Mucosa of descending colon (tissue), 3 donors: ENCODE data around the gene FZR1. TPM values are rescaled to one million over a fixed set of nuclear protein-coding genes. Genes with fewer than 3 reads are reported as not detected.

Experiments used
- ATAC-seq: fragments of 200-7000 bp; cut with Tn5 transposase; one replicate; pipeline ENCODE4 v1.9.1; 2020; ENCODE audit warnings: mild to moderate bottlenecking, moderate library complexity
- DNase-seq, 3 donors: peaks; one replicate each; pipeline ENCODE4 v3.0.0-alpha.2; 2020
- H3K36me3 ChIP-seq: fragments of 200-600 bp; one replicate; pipeline ENCODE4 v1.8.0; 2021; ENCODE audit warnings: low read depth, mild to moderate bottlenecking
- H3K4me1 ChIP-seq: fragments of 200-600 bp; one replicate; pipeline ENCODE4 v1.8.0; 2021; ENCODE audit warnings: low read depth, mild to moderate bottlenecking
- H3K4me3 ChIP-seq: fragments of 200-600 bp; one replicate; pipeline ENCODE4 v1.8.0; 2021; ENCODE audit warnings: mild to moderate bottlenecking
- H3K9me3 ChIP-seq: fragments of 200-600 bp; one replicate; pipeline ENCODE4 v1.8.0; 2021; ENCODE audit warnings: mild to moderate bottlenecking
- intact Hi-C, 2 donors: fragments of 100-400 bp; cut with DNase I in 1 of 2; cut with micrococcal nuclease in 1 of 2; formaldehyde crosslinking; loops; one replicate each; pipeline versions ENCODE4 v1.11.0 to v1.11.1; 2022; cut with DNase I, micrococcal nuclease
- total RNA-seq, 3 donors: library from RNA; stranded (reverse); fragmentation: NEBNext Ultra II Directional in 2 of 3; extraction: Animal tissue kit (Norgen Biotek cat#: 25700) in 2 of 3; gene quantifications; one replicate each; pipeline versions ENCODE4 v1.2.1 to v1.2.4, GENCODE V29; 2021 to 2023
- TF ChIP-seq, protein P1 (sequence below): fragments of 200-600 bp; IDR thresholded peaks from one replicate; pipeline ENCODE4 v1.8.0; 2022; ENCODE audit warnings: antibody characterized with exemption, mild to moderate bottlenecking
- donor health status: DM: no; HTN: no; CAD: no; lungs with moderate emphysema.
- donor health status: DM: no; HTN: no; CAD: no.
- donor health status: DM: no; HTN: yes; CAD: no.

Gene FZR1
- total RNA-seq, 3 donors from 2014 or later, result 35.9 to 59.6 (median 46.4) TPM

GRCh38 chr19:3476830-3477229 lies 29.3 kb upstream of the FZR1 start:
- H3K4me3 ChIP-seq, result no peak overlapping the region
- H3K4me1 ChIP-seq, result peaks cover 15% of the 10 kb centered on the region
- no peaks in the 10 kb centered on the region for H3K36me3 ChIP-seq
- no peaks in the 10 kb centered on the region for H3K9me3 ChIP-seq
- TF ChIP-seq, protein P1, sequence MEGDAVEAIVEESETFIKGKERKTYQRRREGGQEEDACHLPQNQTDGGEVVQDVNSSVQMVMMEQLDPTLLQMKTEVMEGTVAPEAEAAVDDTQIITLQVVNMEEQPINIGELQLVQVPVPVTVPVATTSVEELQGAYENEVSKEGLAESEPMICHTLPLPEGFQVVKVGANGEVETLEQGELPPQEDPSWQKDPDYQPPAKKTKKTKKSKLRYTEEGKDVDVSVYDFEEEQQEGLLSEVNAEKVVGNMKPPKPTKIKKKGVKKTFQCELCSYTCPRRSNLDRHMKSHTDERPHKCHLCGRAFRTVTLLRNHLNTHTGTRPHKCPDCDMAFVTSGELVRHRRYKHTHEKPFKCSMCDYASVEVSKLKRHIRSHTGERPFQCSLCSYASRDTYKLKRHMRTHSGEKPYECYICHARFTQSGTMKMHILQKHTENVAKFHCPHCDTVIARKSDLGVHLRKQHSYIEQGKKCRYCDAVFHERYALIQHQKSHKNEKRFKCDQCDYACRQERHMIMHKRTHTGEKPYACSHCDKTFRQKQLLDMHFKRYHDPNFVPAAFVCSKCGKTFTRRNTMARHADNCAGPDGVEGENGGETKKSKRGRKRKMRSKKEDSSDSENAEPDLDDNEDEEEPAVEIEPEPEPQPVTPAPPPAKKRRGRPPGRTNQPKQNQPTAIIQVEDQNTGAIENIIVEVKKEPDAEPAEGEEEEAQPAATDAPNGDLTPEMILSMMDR, result no peak
- DNase-seq (no peak), ATAC-seq (no peak)
- intact Hi-C loops, result no loop called here

- intact Hi-C loops, result no loop called here
- Histone ChIP-seq H3K9me3 (no peaks in the 10 kb centered on the region), H3K4me3 (no peak overlapping the region), H3K36me3 (no peaks in the 10 kb centered on the region), H3K4me1 (peaks cover 15% of the 10 kb centered on the region)
- TF ChIP-seq, protein P1, result no peak
- no peak for ATAC-seq
- no peak for DNase-seq
Measured at GRCh38 chr19:3477506-3477905, 28.6 kb upstream of the FZR1 start.

DNA sequence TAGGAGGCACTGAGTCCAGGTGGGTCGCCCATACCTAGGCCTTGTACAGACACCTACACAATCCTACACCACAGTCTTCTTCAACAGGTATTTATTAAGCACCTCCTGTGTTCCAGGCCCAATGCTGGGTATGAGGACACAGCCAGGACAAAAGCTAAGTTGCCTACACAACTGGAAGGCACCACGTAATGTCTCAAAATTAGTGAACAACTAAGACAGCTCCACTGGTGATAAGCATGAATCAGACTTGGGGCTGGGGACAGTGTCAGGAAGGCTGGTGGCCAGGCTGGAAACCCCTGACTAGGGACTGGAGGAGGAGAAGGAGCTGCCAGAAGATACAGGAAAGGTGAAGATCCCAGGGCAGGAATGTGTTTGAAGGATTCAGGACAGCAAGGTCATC lies 28.2 kb upstream of the FZR1 start:
- Histone ChIP-seq H3K9me3 (no peaks in the 10 kb centered on the region), H3K4me1 (peaks cover 15% of the 10 kb centered on the region), H3K4me3 (no peak overlapping the region), H3K36me3 (no peaks in the 10 kb centered on the region)
- no peak for DNase-seq
- ATAC-seq, result no peak
- intact Hi-C loops, result no loop called here
- TF ChIP-seq, protein P1, result no peak

DNA sequence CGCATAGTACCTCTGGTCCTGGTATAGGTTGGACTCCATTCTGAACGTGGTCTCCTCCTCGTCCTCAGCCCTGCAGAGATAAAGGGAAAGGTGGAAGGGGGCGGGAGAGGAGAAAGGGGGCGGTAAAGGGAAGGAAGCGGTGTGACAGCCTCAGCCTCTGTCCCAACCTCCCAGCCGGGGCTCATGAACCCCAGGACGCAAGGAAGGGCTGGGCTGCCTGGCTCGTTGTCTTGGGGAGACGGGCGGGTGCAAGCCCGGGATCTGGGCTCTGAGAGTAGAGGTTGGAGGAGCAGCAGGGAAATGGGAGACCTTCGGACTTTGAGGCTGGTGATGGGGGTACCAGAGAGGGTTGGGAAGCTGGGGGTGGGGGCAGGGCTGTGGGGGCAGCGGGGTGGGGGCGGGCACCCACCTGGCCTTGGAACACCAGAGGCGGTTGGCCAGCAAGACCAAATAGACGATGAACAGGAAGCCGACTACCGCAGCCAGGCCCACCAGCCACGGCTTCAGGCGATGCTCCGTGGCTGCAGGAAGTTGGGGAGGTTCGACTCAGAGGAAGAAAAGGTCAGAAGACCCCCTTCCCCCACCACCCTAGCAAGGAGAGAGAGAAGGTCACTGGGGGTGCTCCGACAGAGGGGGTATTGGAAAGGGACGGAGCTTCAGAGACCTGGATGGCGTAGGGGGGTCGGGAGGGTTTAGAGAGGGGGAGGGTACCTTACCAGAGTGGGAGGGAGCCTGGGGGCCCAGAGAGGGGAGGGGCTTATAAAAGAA lies 27.5 kb upstream of the FZR1 start:
- Histone ChIP-seq H3K4me1 (peaks cover 16% of the 10 kb centered on the region), H3K4me3 (no peak overlapping the region), H3K36me3 (no peaks in the 10 kb centered on the region), H3K9me3 (no peaks in the 10 kb centered on the region)
- TF ChIP-seq, protein P1, result no peak
- ATAC-seq (no peak), DNase-seq (no peak)
- intact Hi-C loops, result no loop called here

DNA sequence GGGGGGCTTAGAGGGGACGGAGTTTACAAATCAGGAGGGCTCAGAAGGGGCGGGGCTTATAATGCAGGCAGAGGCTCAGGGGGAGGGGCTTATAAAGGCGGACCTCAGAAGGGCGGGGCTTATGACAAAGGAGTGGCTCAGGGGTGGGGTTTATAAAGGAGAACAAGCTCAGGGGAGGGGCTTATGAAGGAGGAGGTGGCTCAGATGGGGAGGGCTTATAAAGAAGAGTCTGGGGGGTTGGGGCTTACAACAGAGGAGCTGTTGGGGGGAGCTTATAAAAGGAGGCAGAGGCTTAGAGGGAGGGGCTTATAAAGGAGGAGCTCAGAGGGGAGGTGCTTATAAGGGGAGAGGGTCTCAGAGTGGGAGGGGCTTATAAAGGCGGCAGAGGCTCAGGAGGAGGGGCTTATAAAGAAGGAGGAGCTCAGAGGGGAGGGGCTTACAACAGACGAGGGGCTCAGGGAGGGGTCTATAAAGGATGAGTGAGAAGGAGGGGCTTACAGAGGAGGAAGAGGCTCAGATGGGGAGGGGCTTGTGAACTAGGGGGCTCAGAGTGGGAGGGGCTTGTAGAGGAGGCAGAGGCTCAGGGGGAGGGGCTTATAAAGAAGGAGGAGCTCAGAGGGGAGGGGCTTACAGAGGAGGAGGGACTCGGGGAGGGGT lies 26.8 kb upstream of the FZR1 start:
- H3K4me1 ChIP-seq, result peaks cover 14% of the 10 kb centered on the region

More for the DNA sequence above, 26.8 kb upstream of the FZR1 start:
- DNase-seq (peak in 2 of 3 donors; percentile 55 to 63), ATAC-seq (peak; percentile 11)
- Histone ChIP-seq H3K9me3 (no peaks in the 10 kb centered on the region), H3K4me3 (no peak overlapping the region), H3K36me3 (no peaks in the 10 kb centered on the region)
- TF ChIP-seq, protein P1, result no peak
- intact Hi-C loops, result no loop called here
